OCI-LY7 (cell line): ENCODE measurements around the gene IRS1. TPM values are rescaled to one million over a fixed set of nuclear protein-coding genes. Genes with fewer than 3 reads are reported as not detected.

ENCODE experiments used
- BruUV-seq: library from RNA; stranded (reverse); fragments of 400-500 nt; replicated peaks from 2 replicates; lab custom pipeline; 2021; lab: Mats Ljungman, UMichigan
- CTCF ChIA-PET: fragments of 300-600 bp; sonication (Branson Sonifier 250); formaldehyde crosslinking; loops from one replicate; lab custom pipeline; 2022; ENCODE audit warnings: antibody characterized with exemption; ENCODE audit not compliant: unreplicated experiment; lab: Charles Lee
- POLR2A ChIA-PET: fragments of 300-600 bp; sonication (Branson Sonifier 250); formaldehyde crosslinking; loops from one replicate; lab custom pipeline; 2022; ENCODE audit warnings: antibody characterized with exemption; lab: Charles Lee
- DNase-seq: peaks from one replicate; pipeline ENCODE4 v3.0.0-alpha.2; 2015; ENCODE audit warnings: low spot score
- H2AFZ ChIP-seq: fragments of 200-600 bp; sonication (generic), shearing (Covaris generic); 2 replicates; pipeline ENCODE4 v1.6.1; 2014; ENCODE audit warnings: mild to moderate bottlenecking, antibody characterized with exemption, low read length, moderate library complexity
- H3K27ac ChIP-seq: fragments of 200-600 bp; sonication (generic); 2 replicates; pipeline ENCODE4 v1.5.1; 2014; ENCODE audit warnings: mixed run types, low read depth, mild to moderate bottlenecking, moderate library complexity, low read length, inconsistent platforms; ENCODE audit not compliant: poor library complexity, severe bottlenecking
- H3K36me3 ChIP-seq: fragments of 200-600 bp; sonication (generic); 2 replicates; pipeline ENCODE4 v1.6.1; 2014; ENCODE audit warnings: mild to moderate bottlenecking, antibody characterized with exemption, low read length, moderate library complexity, mixed read lengths; ENCODE audit not compliant: insufficient read depth
- H3K4me1 ChIP-seq: fragments of 200-600 bp; sonication (generic); 2 replicates; pipeline ENCODE4 v1.5.1; 2014; ENCODE audit warnings: mild to moderate bottlenecking, low read length; ENCODE audit not compliant: insufficient read depth, poor library complexity, severe bottlenecking
- H3K4me2 ChIP-seq: fragments of 200-600 bp; sonication (generic); 2 replicates; pipeline ENCODE4 v1.6.1; 2014; ENCODE audit warnings: mild to moderate bottlenecking, low read length
- H3K4me3 ChIP-seq: fragments of 200-600 bp; sonication (generic); 2 replicates; pipeline ENCODE4 v1.5.1; 2014; ENCODE audit warnings: mild to moderate bottlenecking, low read depth, low read length; ENCODE audit not compliant: poor library complexity, severe bottlenecking
- H3K79me2 ChIP-seq: fragments of 200-600 bp; sonication (generic); 2 replicates; pipeline ENCODE4 v1.6.1; 2016; ENCODE audit warnings: low read depth, mild to moderate bottlenecking, low read length, moderate library complexity, mixed read lengths; ENCODE audit not compliant: insufficient read depth
- H3K9me2 ChIP-seq: fragments of 200-600 bp; sonication (generic); 2 replicates; pipeline ENCODE4 v1.6.1; 2016; ENCODE audit warnings: mild to moderate bottlenecking, low read length, mixed read lengths; ENCODE audit not compliant: insufficient read depth
- H3K9me3 ChIP-seq: fragments of 200-600 bp; sonication (generic); 2 replicates; pipeline ENCODE4 v1.6.1; 2014; ENCODE audit warnings: mild to moderate bottlenecking, mixed run types, low read length, mixed read lengths
- H4K20me1 ChIP-seq: fragments of 200-600 bp; sonication (generic); 2 replicates; pipeline ENCODE4 v1.6.1; 2014; ENCODE audit warnings: mild to moderate bottlenecking, antibody characterized with exemption, low read length, moderate library complexity, mixed read lengths; ENCODE audit not compliant: insufficient read depth
- EZH2phosphoT487 ChIP-seq: fragments of 200-600 bp; sonication (generic); IDR thresholded peaks from 2 replicates; pipeline ENCODE4 v1.6.1; 2018; ENCODE audit warnings: low read depth, borderline replicate concordance, mild to moderate bottlenecking, mixed run types, antibody characterized with exemption, low read length, moderate library complexity, mixed read lengths
- intact Hi-C: fragments of 100-400 bp; cut with micrococcal nuclease; formaldehyde crosslinking; loops from one replicate; pipeline ENCODE4 v1.10.0; 2022; ENCODE audit not compliant: unreplicated experiment
- total RNA-seq, 2 experiments: library from RNA; depleted of rRNA in 1 of 2; stranded (reverse); fragments of >200 nt in 1 of 2; shearing (Covaris generic) in 1 of 2; gene quantifications; 2 replicates each; pipeline ENCODE4 v1.2.3, GENCODE V29; 2014 to 2022
- TF ChIP-seq, protein P1 (sequence below): fragments of 200-600 bp; sonication (generic); conservative IDR thresholded peaks from 2 replicates; pipeline ENCODE4 v1.5.1; 2014; ENCODE audit warnings: mild to moderate bottlenecking, antibody characterized with exemption, low read length, moderate library complexity, mixed read lengths

The IRS1 gene
- total RNA-seq, 2 experiments from 2014 or later, result 18.1 to 23.5 TPM

DNA sequence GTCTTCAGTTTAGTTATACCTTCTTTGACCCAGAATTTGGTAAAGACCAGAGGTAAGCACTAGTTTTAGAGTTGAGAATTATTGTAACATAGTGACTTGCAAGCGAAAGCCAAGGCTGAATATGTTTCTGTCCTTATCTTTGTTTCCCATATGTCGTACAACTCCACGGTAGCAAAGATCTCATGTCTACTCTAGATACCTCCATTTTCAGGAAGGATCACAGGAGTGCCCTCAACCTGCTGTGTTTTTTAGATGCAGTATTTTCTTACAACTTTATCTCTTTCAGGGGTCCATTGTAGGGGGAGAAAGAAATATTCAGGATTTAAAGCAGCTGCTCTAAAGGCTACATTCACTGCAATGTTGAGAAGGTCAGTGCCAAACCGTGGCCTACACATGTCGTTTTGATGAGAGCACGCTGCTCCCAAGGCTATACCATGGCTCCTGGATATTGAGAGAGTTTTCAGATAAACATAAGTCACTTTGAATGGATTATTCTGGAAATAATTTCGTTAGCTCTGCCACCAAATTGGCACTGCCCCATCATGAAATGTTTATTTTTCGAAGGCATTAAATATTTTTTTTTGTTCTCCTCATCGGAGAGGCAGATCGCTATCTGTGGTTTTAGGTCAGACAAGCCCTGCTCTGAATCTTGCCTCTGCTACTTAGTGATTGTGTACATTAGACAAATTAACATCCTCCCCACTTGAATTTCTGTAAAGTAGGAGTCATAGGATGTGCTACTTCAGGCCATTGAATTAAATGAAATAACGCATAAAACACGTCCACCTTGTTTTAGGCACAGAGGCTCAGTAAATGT lies 38.4 kb upstream of the IRS1 start:
- peak overlapping the region; percentile 26; the same call in 1 of the 2 replicates for H2AFZ ChIP-seq
- BruUV-seq, result no TSS peak
- H3K4me2 ChIP-seq, result peak overlapping the region; percentile 98
- peak overlapping the region; percentile 97 for H3K27ac ChIP-seq
- peaks cover 91% of the 10 kb centered on the region for H3K79me2 ChIP-seq
- DNase-seq, result peak; percentile 17
- H3K4me3 ChIP-seq, result peak overlapping the region; percentile 73
- TF ChIP-seq, protein P1, sequence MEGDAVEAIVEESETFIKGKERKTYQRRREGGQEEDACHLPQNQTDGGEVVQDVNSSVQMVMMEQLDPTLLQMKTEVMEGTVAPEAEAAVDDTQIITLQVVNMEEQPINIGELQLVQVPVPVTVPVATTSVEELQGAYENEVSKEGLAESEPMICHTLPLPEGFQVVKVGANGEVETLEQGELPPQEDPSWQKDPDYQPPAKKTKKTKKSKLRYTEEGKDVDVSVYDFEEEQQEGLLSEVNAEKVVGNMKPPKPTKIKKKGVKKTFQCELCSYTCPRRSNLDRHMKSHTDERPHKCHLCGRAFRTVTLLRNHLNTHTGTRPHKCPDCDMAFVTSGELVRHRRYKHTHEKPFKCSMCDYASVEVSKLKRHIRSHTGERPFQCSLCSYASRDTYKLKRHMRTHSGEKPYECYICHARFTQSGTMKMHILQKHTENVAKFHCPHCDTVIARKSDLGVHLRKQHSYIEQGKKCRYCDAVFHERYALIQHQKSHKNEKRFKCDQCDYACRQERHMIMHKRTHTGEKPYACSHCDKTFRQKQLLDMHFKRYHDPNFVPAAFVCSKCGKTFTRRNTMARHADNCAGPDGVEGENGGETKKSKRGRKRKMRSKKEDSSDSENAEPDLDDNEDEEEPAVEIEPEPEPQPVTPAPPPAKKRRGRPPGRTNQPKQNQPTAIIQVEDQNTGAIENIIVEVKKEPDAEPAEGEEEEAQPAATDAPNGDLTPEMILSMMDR, result no peak
- TF ChIP-seq EZH2phosphoT487, result no peak
- CTCF ChIA-PET, result interaction anchor here (0.7 to 1.1 kb wide), 2 partner anchors 71 to 78 kb away, joined by 3 read pairs; no protein-coding TSS in a partner anchor
- POLR2A ChIA-PET, result interaction anchor here (0.6 to 5.1 kb wide), 8 partner anchors 45 to 145 kb away, joined by 3 to 60 read pairs (median 20); no protein-coding TSS in a partner anchor
- H3K4me1 ChIP-seq, result peaks cover 61% of the 10 kb centered on the region
- intact Hi-C loops, result loop anchor here (2.0 kb wide), 1 partner anchor 79 kb away; no protein-coding TSS in a partner anchor
- peaks cover 13% of the 10 kb centered on the region for H3K9me3 ChIP-seq
- H3K9me2 ChIP-seq, result no peaks in the 10 kb centered on the region
- peaks cover 44% of the 10 kb centered on the region for H3K36me3 ChIP-seq
- H4K20me1 ChIP-seq, result peaks cover 11% of the 10 kb centered on the region; the same call in 1 of the 2 replicates

- POLR2A ChIA-PET, result interaction anchor here (0.8 to 5.1 kb wide), 7 partner anchors 59 to 146 kb away, joined by 3 to 60 read pairs (median 34); no protein-coding TSS in a partner anchor
- peaks cover 88% of the 10 kb centered on the region for H3K79me2 ChIP-seq
These were observed 37.7 kb upstream of the IRS1 start for GRCh38 chr2:226837334-226837733.

More at GRCh38 chr2:226837334-226837733, 37.7 kb upstream of the IRS1 start:
- CTCF ChIA-PET, result interaction anchor here (0.7 kb wide), 1 partner anchor 72 kb away, joined by 3 read pairs; no protein-coding TSS in a partner anchor
- Histone ChIP-seq H3K4me3 (peak overlapping the region; percentile 73), H3K9me2 (no peaks in the 10 kb centered on the region), H3K36me3 (peaks cover 47% of the 10 kb centered on the region), H3K27ac (peak overlapping the region; percentile 97), H3K4me1 (peaks cover 54% of the 10 kb centered on the region), H2AFZ (no peak overlapping the region), H4K20me1 (peaks cover 11% of the 10 kb centered on the region; the same call in 1 of the 2 replicates), H3K9me3 (peaks cover 10% of the 10 kb centered on the region), H3K4me2 (peak overlapping the region; percentile 98)
- TF ChIP-seq EZH2phosphoT487, result no peak
- TF ChIP-seq, protein P1, result no peak
- no TSS peak for BruUV-seq
- intact Hi-C loops, result loop anchor here (2.0 kb wide), 1 partner anchor 79 kb away; no protein-coding TSS in a partner anchor
- no peak for DNase-seq
